ENCODE measurements around the gene RNU2-1.

GRCh38 chr17:43215341-43215740 is 18.4 kb downstream of the RNU2-1 start:
- TF ChIP-seq CTCF (conservative IDR thresholded peaks at IDR 0.05; ENCODE audit: low read depth in 2 of 2) (no peak), CREB1 (CRISPR knock-in tag; IDR thresholded peaks at IDR 0.05; ENCODE audit: low read depth) (no peak), POLR2AphosphoS5 (IDR thresholded peaks at IDR 0.05; ENCODE audit: low read depth) (no peak), EZH2 (IDR thresholded peaks at IDR 0.05; ENCODE audit: low read depth, unreplicated experiment) (no peak), ETS1 (IDR thresholded peaks at IDR 0.05) (no peak), ZNF331 (CRISPR knock-in tag; IDR thresholded peaks at IDR 0.05; ENCODE audit: low read depth) (no peak), ZNF114 (CRISPR knock-in tag; IDR thresholded peaks at IDR 0.05) (no peak), STAT1 (IDR thresholded peaks at IDR 0.05; ENCODE audit: unreplicated experiment) (no peak), REST (IDR thresholded peaks at IDR 0.05; ENCODE audit: unreplicated experiment) (no peak)

Measured in GM23338 (cell line).